K562 (cell line): ENCODE data around the gene MTG2. TPM values are rescaled to one million over a fixed set of nuclear protein-coding genes. Genes with fewer than 3 reads are reported as not detected.

Source experiments
- CBFB ChIP-seq: sonication (generic); formaldehyde crosslinking; IDR thresholded peaks from 2 replicates; pipeline ENCODE4 v1.4.0; 2020; ENCODE audit warnings: mild to moderate bottlenecking, missing genetic modification reagents
- HNRNPK ChIP-seq: fragments of 200-400 bp; formaldehyde crosslinking; IDR thresholded peaks from one replicate; pipeline ENCODE4 v1.6.1; 2018; ENCODE audit warnings: mild to moderate bottlenecking, low read depth, low read length; ENCODE audit not compliant: poor library complexity, severe bottlenecking
- KAT7 ChIP-seq: sonication (generic); formaldehyde crosslinking; IDR thresholded peaks from 2 replicates; pipeline ENCODE4 v1.8.0; 2022; ENCODE audit warnings: missing genetic modification reagents, mild to moderate bottlenecking, borderline replicate concordance
- NFATC3 ChIP-seq: fragments of 450-650 bp; IDR thresholded peaks from 2 replicates; pipeline ENCODE4 v1.6.1; 2017; ENCODE audit warnings: mild to moderate bottlenecking
- RB1 ChIP-seq: fragments of 450-650 bp; IDR thresholded peaks from 2 replicates; pipeline ENCODE4 v1.6.1; 2017; ENCODE audit warnings: low read depth, mild to moderate bottlenecking
- ZNF445 ChIP-seq: fragments of 250-450 bp; sonication (Bioruptor Pico); IDR thresholded peaks from 2 replicates; pipeline ENCODE4 v1.4.0; 2020; ENCODE audit warnings: low read depth, mild to moderate bottlenecking, moderate library complexity
- ZSCAN32 ChIP-seq: fragments of 450-650 bp; formaldehyde crosslinking; IDR thresholded peaks from 2 replicates; pipeline ENCODE4 v1.4.0; 2020; ENCODE audit warnings: mild to moderate bottlenecking, moderate library complexity
- polyA plus RNA-seq, 8 experiments: library from polyadenylated mRNA; depleted of rRNA in 4 of 8; stranded (reverse) in 5 of 8; unstranded in 3 of 8; fragments of >200 nt; fragmentation: Nextera tagmentation in 2 of 8; fragmentation: Illumina TruSeq in 1 of 8; extraction: Ambion mirVana in 2 of 8; extraction: Trizol in 1 of 8; gene quantifications; 2 replicates each; pipeline versions ENCODE4 v1.2.1 to v1.2.3, GENCODE V29; 2011 to 2014; ENCODE audit warnings: inconsistent platforms in 1 of 8, missing spikeins in 1 of 8
- total RNA-seq, 7 experiments: library from RNA; depleted of rRNA in 6 of 7; stranded (reverse); fragments of >200 nt in 6 of 7; fragmentation: Illumina TruSeq in 2 of 7; extraction: Trizol in 2 of 7; gene quantifications; 2 replicates each; pipeline versions ENCODE4 v1.2.1 to v1.2.3, GENCODE V29; 2011 to 2021; ENCODE audit warnings: low replicate concordance in 1 of 7
- TF ChIP-seq, protein P1 (sequence below), 2 experiments: fragments of 450-650 bp; conservative IDR thresholded peaks; 2 replicates each; pipeline ENCODE4 v1.6.1; 2017; ENCODE audit warnings: mild to moderate bottlenecking in 2 of 2, moderate library complexity in 2 of 2
- TF ChIP-seq, protein P2 (sequence below): fragments of 450-650 bp; formaldehyde crosslinking; IDR thresholded peaks from 2 replicates; pipeline ENCODE4 v1.4.0; 2022; ENCODE audit warnings: mild to moderate bottlenecking, moderate library complexity
- TF ChIP-seq, protein P3 (sequence below): fragments of 450-650 bp; formaldehyde crosslinking; conservative IDR thresholded peaks from 2 replicates; pipeline ENCODE4 v1.4.0; 2022; ENCODE audit warnings: mild to moderate bottlenecking, missing genetic modification characterization

MTG2 gene
- total and polyA plus RNA-seq, 9 of the 15 experiments (the other 6 are each of a cell fraction or from before 2014, with no cell fraction given), result 8.7 to 67.5 (median 44.5) TPM

DNA sequence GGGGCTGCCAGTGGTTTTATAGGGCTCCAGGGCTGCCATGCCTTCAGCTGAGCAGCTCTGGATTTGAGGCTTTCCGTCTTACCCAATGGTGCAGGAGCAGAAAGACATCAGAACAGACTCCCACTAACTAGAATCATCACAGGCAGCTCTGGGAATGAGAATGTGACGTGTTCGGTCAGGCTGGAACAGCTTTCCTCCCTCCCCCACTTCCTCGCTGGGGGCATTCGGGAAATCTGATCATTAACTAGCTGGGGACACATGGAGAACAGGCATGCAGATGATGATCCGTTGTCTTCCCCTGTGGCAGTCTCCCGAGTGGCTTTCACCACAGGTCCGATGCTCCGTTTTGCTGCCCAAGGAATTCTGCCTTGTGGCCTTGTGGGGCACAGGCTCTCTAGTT is 5.5 kb upstream of the MTG2 start (continued):
- TF ChIP-seq, protein P1, sequence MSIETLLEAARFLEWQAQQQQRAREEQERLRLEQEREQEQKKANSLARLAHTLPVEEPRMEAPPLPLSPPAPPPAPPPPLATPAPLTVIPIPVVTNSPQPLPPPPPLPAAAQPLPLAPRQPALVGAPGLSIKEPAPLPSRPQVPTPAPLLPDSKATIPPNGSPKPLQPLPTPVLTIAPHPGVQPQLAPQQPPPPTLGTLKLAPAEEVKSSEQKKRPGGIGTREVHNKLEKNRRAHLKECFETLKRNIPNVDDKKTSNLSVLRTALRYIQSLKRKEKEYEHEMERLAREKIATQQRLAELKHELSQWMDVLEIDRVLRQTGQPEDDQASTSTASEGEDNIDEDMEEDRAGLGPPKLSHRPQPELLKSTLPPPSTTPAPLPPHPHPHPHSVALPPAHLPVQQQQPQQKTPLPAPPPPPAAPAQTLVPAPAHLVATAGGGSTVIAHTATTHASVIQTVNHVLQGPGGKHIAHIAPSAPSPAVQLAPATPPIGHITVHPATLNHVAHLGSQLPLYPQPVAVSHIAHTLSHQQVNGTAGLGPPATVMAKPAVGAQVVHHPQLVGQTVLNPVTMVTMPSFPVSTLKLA (conservative IDR thresholded peaks at IDR 0.05), result no peak
- TF ChIP-seq RB1 (no peak), KAT7 (CRISPR knock-in tag) (no peak), HNRNPK (no peak), CBFB (CRISPR knock-in tag) (no peak), ZSCAN32 (CRISPR knock-in tag) (no peak), ZNF445 (CRISPR knock-in tag) (no peak), NFATC3 (no peak)
- TF ChIP-seq, protein P2, sequence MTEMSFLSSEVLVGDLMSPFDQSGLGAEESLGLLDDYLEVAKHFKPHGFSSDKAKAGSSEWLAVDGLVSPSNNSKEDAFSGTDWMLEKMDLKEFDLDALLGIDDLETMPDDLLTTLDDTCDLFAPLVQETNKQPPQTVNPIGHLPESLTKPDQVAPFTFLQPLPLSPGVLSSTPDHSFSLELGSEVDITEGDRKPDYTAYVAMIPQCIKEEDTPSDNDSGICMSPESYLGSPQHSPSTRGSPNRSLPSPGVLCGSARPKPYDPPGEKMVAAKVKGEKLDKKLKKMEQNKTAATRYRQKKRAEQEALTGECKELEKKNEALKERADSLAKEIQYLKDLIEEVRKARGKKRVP, result no peak
- TF ChIP-seq, protein P3, sequence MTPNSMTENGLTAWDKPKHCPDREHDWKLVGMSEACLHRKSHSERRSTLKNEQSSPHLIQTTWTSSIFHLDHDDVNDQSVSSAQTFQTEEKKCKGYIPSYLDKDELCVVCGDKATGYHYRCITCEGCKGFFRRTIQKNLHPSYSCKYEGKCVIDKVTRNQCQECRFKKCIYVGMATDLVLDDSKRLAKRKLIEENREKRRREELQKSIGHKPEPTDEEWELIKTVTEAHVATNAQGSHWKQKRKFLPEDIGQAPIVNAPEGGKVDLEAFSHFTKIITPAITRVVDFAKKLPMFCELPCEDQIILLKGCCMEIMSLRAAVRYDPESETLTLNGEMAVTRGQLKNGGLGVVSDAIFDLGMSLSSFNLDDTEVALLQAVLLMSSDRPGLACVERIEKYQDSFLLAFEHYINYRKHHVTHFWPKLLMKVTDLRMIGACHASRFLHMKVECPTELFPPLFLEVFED (CRISPR knock-in tag), result no peak
